GM19328 (cell line): ENCODE measurements around the gene GABARAP.

Experiments
- ATAC-seq: cut with Tn5 transposase; IDR thresholded peaks from one replicate; pipeline ENCODE4 v1.9.1; 2021; ENCODE audit warnings: mild to moderate bottlenecking, moderate library complexity; ENCODE audit not compliant: unreplicated experiment

Gene GABARAP

DNA sequence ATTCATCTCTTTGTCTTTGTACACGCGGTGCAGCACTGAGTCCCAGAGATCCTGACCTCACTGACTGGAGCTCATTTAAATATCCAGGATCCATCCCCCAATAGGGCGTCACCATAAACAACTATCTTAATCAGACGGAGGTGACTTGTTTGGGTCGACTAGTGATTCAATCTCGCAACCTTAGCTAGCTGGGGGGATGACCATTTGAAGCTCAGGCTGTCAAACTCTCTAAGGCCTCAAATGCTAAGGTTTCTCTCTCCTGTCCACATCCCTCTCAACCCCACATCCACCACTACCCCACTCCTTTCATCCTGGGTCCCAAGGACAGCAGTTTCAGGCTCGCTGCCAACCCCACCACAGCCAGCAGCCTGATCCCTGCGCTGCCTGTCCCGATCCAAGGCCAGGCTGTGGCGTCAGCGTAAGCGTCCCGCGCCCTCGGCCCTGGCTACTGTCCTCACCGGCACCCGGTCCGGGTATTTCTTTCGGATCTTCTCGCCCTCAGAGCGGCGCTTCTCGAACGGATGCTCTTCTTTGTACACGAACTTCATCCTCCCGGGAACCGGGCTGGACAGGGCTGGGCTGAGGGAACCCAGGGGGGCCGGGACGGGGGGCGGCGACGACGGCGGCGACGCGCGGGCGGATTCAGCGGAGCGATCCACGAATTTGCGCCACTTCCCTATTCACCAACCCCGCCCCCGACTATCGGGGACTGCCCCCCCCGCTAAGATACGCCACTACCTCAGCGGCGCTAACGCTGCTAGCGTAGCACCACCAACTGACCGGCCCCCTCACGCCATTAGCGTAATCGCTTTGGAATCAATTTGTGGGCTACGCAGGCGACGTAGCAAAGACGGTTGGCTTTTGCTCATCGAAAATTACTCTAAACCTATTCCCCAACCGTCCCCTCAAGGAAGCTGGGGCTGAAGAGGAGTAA lies at the start of gene GABARAP:
TSS of gene GABARAP (minus strand) at position 667 of the 934 bp plus-strand sequence. CDS start at position 548, 119 bp downstream.
- ATAC-seq = no peak

DNA sequence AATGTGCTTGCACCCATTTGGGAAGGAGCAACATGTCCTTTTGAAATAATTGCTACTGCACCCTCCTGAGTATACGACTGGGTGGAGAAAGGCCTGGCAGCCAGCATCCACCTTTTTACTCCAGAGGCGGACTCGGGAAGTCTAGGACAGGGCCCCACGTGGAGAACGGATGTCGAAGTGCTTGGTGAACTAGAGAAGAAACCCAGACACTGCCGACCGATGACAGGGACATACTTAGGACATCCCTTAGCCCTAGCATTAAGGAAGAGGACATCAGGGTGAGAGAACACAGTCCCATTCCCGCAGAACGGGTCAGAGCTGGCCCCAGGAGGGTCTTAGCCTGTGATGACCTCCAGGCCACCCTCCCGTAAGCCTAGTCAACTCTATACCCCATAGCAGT lies 48.4 kb upstream of the GABARAP start:
- ATAC-seq = no peak

DNA sequence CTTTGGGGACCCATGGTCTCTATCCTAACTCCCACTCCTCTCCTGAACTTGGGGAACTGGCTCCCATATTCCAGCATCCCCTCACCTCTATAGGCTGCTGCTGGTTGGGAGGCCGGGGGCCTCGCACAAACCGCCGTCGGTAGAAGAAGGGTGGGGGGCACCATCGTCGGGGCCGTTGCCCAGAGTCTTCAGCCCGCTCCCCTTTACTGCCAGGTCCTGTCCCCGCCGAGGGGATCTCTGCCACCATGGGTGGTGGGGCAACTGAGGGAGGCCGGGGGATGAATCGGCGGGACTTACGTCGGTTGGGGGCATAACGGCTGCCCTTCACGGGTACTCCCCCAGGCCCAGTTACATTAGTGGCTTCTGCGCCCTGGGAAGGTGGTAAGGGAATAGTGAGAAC lies 47.9 kb upstream of the GABARAP start:
- no peak for ATAC-seq

DNA sequence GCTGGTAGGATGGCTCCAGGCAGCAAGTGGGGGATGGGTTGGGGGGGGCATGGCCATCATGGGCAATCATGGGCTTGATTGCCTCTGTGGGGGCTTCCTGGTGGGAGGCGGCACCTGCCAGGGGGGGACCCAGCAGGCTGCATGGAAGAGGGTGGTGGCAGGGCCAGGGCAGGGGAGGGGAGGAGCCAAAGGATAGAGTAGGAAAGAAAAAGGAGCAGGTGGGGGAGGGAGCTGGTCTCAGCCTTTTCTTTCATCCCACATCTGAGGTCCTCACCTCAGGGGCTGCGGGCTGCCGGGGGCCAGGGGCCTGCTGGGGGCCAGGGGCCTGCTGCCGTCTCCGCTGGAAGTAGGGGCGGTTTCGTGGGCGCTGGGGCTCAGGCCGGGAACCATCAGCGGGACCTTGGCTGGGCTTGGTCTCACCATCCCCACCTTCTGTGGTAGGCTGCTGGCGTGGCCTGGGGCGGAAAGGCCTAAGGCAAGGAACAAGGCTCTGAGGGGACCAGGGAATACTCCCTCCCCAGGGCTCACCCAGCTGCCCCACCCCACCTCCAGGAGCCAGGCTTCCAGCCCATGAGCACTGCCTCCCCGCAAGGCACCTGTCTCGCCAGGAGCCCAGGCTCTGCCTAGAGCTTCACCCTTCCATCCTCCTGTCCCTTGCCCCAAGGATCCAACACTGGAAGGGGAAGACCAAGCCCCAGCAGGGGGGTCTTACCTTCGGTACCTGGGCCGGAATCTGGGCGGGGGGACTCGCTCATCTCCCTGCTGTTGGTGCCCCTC lies 47.2 kb upstream of the GABARAP start:
- no peak for ATAC-seq

DNA sequence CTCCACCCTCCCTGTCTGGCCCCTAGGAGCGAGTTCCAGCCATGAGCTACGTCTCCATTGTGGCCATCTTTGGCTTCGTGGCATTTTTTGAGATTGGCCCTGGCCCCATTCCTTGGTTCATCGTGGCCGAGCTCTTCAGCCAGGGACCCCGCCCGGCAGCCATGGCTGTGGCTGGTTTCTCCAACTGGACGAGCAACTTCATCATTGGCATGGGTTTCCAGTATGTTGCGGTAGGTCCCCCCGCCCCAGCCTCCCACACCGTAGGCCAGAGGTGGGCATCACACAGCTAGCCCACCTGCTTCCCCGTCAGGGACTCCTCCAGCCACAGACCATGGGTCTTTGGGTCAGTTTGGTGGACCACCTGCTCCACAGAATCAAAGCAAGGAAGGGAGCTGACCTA lies 43.4 kb upstream of the GABARAP start:
- ATAC-seq = no peak

DNA sequence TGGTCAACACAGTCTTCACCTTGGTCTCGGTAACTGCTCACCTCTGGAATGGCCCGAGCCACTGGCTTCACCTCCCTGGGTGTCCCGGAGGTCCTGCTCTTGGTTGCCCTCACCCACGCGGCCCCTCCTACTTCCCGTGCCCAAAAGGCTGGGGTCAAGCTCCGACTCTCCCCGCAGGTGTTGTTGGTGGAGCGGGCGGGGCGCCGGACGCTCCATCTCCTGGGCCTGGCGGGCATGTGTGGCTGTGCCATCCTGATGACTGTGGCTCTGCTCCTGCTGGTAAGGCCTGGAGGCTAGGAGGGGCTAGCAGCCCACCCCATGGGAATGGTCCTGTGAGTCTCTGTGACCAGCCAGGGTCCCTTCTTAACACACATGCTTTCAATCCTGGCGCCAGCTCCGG lies 42.7 kb upstream of the GABARAP start:
- ATAC-seq = no peak

DNA sequence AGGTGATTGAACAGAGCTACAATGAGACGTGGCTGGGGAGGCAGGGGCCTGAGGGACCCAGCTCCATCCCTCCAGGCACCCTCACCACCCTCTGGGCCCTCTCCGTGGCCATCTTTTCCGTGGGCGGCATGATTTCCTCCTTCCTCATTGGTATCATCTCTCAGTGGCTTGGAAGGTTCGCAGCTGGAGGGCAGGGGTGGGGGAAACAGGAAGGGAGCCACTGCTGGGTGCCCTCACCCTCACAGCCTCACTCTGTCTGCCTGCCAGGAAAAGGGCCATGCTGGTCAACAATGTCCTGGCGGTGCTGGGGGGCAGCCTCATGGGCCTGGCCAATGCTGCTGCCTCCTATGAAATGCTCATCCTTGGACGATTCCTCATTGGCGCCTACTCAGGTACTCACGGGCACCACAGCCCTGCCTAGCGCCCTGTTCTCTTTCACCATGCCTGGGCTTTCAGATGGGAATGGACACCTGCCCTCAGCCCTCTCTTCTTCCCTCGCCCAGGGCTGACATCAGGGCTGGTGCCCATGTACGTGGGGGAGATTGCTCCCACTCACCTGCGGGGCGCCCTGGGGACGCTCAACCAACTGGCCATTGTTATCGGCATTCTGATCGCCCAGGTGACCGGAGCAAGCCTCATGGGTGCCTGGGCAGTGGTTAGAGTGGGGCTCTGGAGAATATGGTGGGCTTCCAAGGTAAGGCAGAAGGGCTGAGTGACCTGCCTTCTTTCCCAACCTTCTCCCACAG lies 41.4 kb upstream of the GABARAP start:
- no peak for ATAC-seq

DNA sequence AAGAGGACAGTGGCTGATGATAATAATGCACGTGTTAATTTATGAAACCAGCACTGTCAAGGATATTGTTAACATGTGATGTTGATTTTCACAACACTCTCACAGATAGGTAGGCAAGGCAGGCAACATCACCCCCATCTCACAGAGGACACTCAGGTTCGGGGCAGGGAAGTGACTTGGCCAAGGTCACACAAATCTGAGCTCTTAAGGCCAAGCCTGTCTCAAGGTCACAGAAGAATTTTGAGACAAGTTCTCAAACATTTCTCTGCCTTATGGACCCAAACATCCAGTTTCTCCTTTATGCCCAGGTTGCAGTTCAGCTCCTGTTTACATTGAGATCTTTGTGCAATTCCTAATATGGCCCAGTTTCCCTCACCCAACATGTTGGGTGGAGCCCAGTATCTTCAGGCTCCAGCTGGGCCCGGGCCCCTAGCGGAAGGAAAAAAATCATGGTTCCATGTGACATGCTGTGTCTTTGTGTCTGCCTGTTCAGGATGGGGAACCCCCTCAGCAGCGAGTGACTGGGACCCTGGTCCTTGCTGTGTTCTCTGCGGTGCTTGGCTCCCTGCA lies 40.6 kb upstream of the GABARAP start:
- ATAC-seq = no peak

DNA sequence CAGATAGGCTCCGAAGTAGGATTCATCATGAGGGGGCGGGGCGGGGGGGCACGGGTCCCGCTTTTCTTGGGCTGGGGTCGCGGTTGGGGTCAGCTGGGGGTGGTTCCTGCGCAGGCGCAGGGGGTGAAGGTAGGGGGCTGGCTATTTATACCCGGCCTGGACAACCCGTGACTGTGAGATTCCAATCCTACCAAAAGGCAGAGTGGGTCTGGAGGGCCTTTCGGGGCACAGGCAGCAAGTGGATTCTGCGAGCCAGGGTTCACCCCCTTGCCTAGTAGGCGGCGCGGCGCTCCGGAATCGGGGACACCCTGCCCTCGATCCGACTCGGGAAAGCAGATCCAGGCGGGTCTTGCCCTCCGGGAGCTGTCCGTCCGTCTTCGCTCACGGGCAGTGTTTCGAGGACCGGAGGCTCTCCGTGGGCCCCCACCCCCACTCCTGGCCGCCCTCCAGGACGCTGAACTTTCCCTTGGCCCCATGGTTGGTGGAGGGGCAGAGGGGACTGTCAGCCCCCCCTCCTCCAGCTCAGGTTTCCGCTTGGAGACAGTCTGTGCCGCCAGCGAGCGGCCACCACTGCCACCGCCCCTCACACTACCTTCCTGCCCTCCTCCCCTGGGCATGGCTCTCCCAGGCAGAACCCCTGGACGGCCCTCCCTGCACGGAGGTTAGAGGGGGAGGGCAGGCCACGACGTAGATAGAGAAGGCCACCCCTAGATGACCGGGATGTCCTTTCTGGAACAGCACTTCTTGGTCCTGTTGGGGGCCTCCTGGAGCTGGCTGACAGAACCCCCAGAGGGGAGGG lies 39.9 kb upstream of the GABARAP start:
- ATAC-seq = no peak

DNA sequence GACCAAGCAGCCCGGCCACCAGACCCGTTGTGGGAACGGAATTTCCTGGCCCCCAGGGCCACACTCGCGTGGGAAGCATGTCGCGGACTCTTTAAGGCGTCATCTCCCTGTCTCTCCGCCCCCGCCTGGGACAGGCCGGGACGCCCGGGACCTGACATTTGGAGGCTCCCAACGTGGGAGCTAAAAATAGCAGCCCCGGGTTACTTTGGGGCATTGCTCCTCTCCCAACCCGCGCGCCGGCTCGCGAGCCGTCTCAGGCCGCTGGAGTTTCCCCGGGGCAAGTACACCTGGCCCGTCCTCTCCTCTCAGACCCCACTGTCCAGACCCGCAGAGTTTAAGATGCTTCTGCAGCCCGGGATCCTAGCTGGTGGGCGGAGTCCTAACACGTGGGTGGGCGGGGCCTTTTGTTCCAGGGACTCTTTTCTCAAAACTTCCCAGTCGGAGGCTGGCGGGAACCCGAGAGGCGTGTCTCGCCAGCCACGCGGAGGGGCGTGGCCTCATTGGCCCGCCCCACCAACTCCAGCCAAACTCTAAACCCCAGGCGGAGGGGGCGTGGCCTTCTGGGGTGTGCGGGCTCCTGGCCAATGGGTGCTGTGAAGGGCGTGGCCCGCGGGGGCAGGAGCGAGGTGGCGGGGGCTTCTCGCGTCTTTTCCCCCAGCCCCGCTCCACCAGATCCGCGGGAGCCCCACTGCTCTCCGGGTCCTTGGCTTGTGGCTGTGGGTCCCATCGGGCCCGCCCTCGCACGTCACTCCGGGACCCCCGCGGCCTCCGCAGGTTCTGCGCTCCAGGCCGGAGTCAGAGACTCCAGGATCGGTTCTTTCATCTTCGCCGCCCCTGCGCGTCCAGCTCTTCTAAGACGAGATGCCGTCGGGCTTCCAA lies 39.1 kb upstream of the GABARAP start, which contains the start of gene SLC2A4:
TSS of gene SLC2A4 (plus strand) at position 645 of the 879 bp plus-strand sequence. CDS start at position 862, 217 bp downstream.
- ATAC-seq = no peak

DNA sequence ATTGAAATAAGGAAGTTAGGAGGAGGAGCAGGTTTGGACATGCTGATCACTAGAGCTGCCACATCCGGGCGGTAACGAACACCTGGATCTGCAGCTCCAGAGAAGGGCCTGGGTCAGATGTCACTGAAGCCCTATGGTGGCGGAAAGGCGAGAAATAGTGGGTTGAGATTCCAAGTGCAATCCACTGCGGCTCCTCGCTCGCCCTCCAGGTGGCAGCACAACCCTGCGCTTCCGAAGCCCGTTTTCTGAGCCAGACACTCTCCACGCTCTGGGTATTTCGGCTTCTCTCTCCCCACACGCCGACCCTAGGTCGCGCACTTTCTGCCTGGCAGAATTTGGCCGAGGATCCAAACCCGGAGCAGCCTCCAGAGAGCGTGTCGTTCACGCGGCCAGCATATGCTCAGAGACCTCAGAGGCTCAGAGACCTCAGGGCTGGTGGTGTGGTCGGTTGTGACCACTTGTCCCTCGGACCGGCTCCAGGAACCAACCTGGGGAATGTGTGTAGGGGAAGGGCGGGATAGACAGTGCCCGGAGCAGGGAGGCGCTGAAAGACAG lies 38.3 kb upstream of the GABARAP start:
- ATAC-seq = peak; percentile 65

DNA sequence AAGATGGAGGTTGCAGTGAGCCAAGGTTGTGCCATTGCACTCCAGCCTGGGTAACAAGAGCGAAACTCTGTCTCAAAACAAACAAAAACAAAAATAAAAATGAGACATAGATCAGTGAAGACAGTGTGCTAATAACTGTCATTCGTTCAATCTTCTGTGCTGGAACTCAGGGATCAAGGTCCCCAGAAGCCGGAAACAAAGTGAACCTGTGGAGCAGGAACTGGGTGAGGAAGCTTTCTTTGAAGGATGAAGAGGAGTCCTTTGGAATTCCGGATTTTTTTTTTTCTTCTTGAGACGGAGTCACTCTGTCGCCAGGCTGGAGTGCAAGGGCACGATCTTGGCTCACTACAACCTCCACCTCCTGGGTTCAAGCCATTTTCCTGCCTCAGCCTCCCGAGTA lies 37.2 kb upstream of the GABARAP start:
- ATAC-seq = no peak

DNA sequence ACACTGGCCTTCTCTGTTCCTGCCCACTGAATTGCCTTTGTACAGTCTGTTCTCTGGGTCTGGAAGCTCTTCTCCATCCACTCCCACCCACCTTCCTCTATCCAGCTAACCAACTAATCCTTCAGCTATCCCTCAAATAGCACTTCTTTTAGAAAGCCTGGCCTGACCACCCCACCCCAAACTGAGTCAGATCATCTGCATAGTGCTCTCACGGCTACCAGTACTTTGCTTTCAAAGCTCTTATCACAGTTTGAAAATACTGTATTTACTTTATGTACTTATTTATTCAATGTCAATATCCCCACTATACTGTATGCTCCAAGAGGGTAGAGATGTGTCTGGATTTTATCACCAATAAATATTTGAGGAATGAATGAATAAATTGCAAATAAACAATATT lies 24.5 kb upstream of the GABARAP start:
- ATAC-seq = no peak

DNA sequence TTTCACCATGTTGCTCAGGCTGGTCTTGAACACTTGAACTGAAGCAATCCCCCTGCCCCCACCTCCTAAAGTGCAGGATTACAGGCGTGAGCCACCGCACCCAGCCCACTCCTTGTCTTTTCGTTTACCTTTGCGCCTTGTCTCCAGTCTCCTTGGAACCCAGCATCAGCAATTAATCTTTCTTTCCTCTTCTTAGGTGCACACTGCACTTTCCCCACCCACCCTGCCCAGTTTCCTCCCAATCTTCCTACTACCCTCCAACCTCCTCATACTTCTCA lies 21.5 kb upstream of the GABARAP start:
- ATAC-seq = no peak

DNA sequence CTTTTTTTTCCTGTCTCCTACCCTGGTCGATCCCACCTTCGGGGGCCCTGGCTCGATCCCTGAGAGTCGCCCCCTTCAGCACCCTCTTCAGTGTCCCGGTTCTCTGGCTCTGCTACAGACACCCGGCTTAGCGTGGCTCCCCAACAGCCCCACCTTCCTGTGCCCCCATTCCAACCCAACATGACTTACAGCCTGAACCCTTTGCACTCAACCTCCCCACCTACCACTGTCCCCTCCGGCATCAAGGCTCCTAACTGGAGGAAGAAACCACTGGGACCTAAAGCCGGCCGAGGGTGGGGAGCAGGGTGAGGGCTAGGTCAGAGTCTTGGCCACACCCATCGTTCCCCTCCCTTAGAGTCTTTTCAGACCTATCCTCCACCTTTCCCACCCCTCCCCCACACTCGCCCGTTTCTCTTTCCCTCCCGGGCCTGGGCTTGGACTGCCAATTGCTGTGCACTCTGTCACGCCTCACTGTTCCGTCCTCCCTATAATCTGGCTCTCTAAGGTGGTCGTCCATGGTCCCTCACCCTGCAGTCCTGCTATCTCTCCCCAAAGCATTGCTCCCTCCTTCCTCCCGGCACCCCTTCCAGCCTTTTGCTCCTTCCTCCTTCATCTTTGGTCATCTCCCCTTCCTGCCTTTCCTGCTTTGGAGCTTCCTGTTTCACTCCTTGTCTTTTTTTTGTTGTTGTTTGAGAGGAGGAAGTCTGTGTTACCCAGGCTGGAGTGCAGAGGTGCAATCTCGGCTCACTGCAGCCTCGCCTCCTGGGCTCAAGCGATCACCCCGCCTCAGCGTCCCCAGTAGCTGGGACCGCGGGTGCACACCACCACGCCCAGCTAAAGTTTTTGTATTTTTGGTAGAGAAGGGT lies 20.9 kb upstream of the GABARAP start:
- ATAC-seq = no peak

DNA sequence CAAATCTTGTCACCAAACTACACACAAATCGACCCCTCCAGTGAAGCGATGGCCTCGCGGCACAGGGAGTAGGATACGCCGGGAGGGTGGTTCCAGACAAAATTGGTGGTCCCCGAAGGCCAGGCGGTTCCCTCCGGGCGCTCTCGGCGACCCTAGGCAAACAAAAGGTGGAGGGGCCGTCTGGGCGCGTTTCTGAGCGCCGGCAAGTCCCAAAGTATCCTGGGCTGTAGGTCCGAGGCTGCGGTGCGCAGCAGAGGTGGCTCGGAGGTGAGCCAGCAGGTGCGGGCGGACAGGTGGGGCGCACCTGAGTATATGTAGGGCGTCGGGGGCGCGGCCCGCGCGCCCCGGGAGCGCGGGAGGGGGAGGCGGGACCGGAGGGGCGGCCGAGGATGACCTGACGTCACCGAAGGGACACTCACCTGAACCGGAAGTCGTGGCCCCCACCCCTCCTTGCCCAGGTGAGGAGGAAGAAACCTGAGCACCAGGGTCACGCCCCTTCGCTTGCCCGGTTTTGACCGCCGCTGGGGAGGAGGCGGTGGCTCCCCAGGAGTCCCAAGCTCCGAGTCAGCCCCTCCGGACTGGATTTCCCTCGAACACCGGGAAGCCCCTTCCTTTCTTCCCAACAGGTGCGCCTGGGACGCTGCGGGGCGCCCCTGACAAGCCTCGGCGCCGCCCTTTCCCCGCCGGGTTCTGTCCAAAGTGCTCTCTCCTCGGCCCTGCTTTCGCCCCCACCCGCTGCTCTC lies 20.1 kb upstream of the GABARAP start, which contains the start of gene CLDN7:
TSS of gene CLDN7 (minus strand) at position 287 of the 743 bp plus-strand sequence. CDS start 435 bp downstream, outside the sequence.
- ATAC-seq = no peak
